HepG2 (cell line): Measurements from ENCODE around the gene FNBP1L. TPM values are rescaled to one million over a fixed set of nuclear protein-coding genes. Genes with fewer than 3 reads are reported as not detected.

Experiments
- ERF ChIP-seq: IDR thresholded peaks from 2 replicates; pipeline ENCODE4 v1.6.1; 2018; ENCODE audit warnings: missing biosample characterization, missing genetic modification reagents
- FOXK2 ChIP-seq: fragments of 450-650 bp; IDR thresholded peaks from 2 replicates; pipeline ENCODE4 v1.6.1; 2016
- IRX3 ChIP-seq: sonication (generic); formaldehyde crosslinking; IDR thresholded peaks from 2 replicates; pipeline ENCODE4 v1.8.1; 2023; ENCODE audit warnings: mild to moderate bottlenecking, low read depth, missing genetic modification reagents, borderline replicate concordance
- PPARG ChIP-seq: conservative IDR thresholded peaks from 2 replicates; pipeline ENCODE4 v1.6.1; 2016; ENCODE audit warnings: missing biosample characterization, missing genetic modification reagents
- SP140L ChIP-seq: sonication (generic); formaldehyde crosslinking; IDR thresholded peaks from 2 replicates; pipeline ENCODE4 v1.4.0; 2020; ENCODE audit warnings: missing genetic modification reagents, borderline replicate concordance
- ZBTB34 ChIP-seq: sonication (generic); formaldehyde crosslinking; IDR thresholded peaks from 2 replicates; pipeline ENCODE4 v1.8.0; 2022; ENCODE audit warnings: mild to moderate bottlenecking, missing genetic modification reagents
- ZFP91 ChIP-seq: sonication (generic); formaldehyde crosslinking; IDR thresholded peaks from 2 replicates; pipeline ENCODE4 v1.9.0; 2022; ENCODE audit warnings: missing genetic modification reagents, mild to moderate bottlenecking, borderline replicate concordance
- ZFX ChIP-seq: sonication (generic); formaldehyde crosslinking; IDR thresholded peaks from 2 replicates; pipeline ENCODE4 v1.4.0; 2020; ENCODE audit warnings: mild to moderate bottlenecking, low read depth, missing genetic modification reagents, moderate library complexity
- ZNF280B ChIP-seq: sonication (generic); formaldehyde crosslinking; IDR thresholded peaks from 2 replicates; pipeline ENCODE4 v1.5.0; 2020; ENCODE audit warnings: missing genetic modification reagents, mild to moderate bottlenecking, borderline replicate concordance
- ZNF282 ChIP-seq: fragments of 450-650 bp; IDR thresholded peaks from 2 replicates; pipeline ENCODE4 v1.6.1; 2018; ENCODE audit not compliant: partially characterized antibody
- ZNF678 ChIP-seq: sonication (generic); formaldehyde crosslinking; IDR thresholded peaks from 2 replicates; pipeline ENCODE4 v1.4.0; 2020; ENCODE audit warnings: mild to moderate bottlenecking, missing genetic modification reagents
- polyA plus RNA-seq, 8 experiments: library from polyadenylated mRNA; depleted of rRNA in 3 of 8; stranded (reverse) in 7 of 8; unstranded in 1 of 8; fragments of >200 nt; fragmentation: Illumina TruSeq in 4 of 8; extraction: Trizol in 4 of 8; gene quantifications; 2 replicates each; pipeline versions ENCODE4 v1.2.1 to v1.2.3, GENCODE V29; 2011 to 2016; ENCODE audit warnings: low read depth in 4 of 8, missing spikeins in 1 of 8, mixed read lengths in 1 of 8; ENCODE audit not compliant: insufficient read depth in 1 of 8
- total RNA-seq, 5 experiments: library from RNA; depleted of rRNA; stranded (reverse); fragments of >200 nt; fragmentation: Illumina TruSeq; extraction: Trizol; gene quantifications; 2 replicates each; pipeline ENCODE4 v1.2.3, GENCODE V29; 2016; ENCODE audit warnings: low read depth in 1 of 5
- TF ChIP-seq, protein P1 (sequence below): sonication (generic); formaldehyde crosslinking; IDR thresholded peaks from 2 replicates; pipeline ENCODE4 v1.4.0; 2020; ENCODE audit warnings: mild to moderate bottlenecking, low read depth, missing genetic modification reagents

The FNBP1L gene
- total and polyA plus RNA-seq, 2 of the 13 experiments (the other 11 are each of a cell fraction or from before 2014, with no cell fraction given) = 24.1 to 27.1 TPM

DNA sequence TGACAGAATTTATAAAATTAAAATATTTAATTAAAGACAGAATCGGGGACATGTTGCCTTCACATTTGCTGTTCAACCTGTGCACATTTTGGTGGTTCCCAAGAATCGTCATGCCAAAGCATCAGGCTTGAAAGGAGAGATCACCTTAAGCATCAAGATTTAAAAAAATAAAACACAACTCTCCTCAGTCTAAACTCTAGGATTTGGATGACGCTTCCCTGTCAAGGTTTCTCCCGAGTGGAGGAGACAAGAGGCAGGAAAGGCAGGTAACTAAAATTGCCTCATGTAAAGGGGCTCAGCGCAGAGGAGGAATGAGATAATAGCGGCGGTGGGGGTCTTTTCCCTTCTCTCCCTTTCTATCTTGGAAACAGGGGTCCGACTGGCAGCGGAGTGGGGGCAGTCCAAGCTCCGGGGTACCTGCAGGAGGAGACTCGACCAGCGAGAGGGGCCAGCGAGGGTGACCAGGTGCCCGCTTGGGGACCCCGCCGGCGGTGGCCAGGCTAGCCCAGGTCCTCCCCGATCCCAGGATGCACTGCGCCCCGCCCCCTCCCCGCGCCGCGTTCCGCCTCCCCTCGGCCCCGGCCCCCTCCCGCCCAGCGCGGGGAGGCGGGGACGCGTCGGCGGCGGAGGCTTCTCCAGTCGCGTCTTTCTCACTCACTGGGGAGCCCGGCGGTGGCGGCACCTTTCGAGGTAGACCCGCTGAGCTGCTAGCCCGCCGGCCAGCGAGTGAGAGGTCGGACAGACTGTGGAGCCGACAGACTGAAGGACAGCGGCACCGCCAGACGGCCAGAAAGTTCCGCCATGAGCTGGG lies at the start of gene FNBP1L (continued):
- TF ChIP-seq IRX3 (CRISPR knock-in tag) (peak; percentile 25; the same call in 1 of the 2 replicates), ZFP91 (CRISPR knock-in tag) (peak; percentile 86), PPARG (CRISPR knock-in tag) (0 out of 2 replicates have a peak, but pooled peaks have one; percentile 17), ZBTB34 (CRISPR knock-in tag) (no peak), ZNF678 (CRISPR knock-in tag) (0 out of 2 replicates have a peak, but pooled peaks have one; percentile 35), ERF (no peak), ZNF280B (CRISPR knock-in tag) (peak; percentile 52; the same call in 1 of the 2 replicates), FOXK2 (no peak), SP140L (CRISPR knock-in tag) (no peak), ZFX (0 out of 2 replicates have a peak, but pooled peaks have one; percentile 13), ZNF282 (no peak)
- TF ChIP-seq, protein P1, sequence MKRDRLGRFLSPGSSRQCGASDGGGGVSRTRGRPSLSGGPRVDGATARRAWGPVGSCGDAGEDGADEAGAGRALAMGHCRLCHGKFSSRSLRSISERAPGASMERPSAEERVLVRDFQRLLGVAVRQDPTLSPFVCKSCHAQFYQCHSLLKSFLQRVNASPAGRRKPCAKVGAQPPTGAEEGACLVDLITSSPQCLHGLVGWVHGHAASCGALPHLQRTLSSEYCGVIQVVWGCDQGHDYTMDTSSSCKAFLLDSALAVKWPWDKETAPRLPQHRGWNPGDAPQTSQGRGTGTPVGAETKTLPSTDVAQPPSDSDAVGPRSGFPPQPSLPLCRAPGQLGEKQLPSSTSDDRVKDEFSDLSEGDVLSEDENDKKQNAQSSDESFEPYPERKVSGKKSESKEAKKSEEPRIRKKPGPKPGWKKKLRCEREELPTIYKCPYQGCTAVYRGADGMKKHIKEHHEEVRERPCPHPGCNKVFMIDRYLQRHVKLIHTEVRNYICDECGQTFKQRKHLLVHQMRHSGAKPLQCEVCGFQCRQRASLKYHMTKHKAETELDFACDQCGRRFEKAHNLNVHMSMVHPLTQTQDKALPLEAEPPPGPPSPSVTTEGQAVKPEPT (CRISPR knock-in tag) = 0 out of 2 replicates have a peak, but pooled peaks have one; percentile 6
